C4-2B (cell line): ENCODE data around the gene UCHL1.

Experiments used
- H3K27ac ChIP-seq: fragments of 450-650 bp; 2 replicates; pipeline ENCODE4 v1.5.1; 2017
- CTCF ChIP-seq: fragments of 450-650 bp; conservative IDR thresholded peaks from 2 replicates; pipeline ENCODE4 v1.5.1; 2017; ENCODE audit warnings: mild to moderate bottlenecking
- ZFX ChIP-seq: fragments of 450-650 bp; IDR thresholded peaks from 2 replicates; pipeline ENCODE4 v1.6.1; 2017

UCHL1 gene

DNA sequence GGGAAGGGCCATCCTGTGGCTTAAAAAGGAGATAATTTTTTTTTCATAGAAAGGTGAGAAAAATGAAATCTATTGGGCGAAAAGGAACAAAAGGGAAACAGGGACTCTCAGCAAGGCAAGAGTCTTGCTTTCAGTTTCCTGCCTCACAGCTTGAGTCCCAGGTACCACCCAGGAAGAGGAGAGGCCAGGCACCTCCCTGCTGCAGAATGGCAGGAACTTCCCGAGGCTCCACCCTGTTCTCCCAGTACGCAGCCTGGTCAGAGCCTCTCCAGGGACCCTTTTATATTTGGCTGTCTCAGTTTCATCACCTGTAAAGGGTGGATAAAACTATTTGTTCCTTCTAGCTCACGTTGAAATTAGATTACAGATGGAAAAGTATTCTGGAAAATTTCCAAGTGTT is 33.8 kb downstream of the UCHL1 start:
- no peak for TF ChIP-seq CTCF
- TF ChIP-seq ZFX = no peak
- no peak overlapping the region for H3K27ac ChIP-seq

DNA sequence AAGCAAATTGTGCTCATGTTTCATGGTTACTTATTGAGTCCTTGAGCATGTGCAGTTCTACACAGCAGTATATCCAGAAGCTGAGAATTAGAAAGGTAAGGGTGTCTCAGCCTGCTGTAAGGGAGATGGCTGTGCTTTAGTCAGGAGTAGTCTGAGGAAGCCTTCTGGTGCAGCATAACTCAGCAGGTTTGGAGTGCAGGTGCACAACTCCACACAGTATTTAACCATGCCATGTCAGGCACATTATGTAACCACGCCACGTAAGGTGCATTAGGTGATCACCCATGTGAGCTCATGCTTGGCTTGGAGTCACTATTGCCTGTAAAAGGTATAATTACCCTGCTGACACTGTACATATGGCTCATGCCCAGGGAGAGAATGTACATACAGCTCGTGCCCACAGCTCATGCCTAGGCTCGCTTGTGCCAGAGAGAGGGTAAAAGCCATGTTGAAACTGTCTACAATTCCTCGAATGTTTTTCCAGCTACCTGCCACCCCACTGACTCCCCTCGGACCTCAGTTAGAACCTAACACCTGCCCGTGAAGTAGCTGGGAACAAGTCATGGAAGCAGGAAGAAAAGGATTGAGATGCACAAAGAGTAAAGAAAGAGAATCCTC is 37.8 kb downstream of the UCHL1 start:
- no peak overlapping the region for H3K27ac ChIP-seq
- TF ChIP-seq CTCF (no peak), ZFX (no peak)

GRCh38 chr4:41296995-41297394 is 40.3 kb downstream of the UCHL1 start:
- H3K27ac ChIP-seq = no peak overlapping the region
- TF ChIP-seq ZFX = no peak

DNA sequence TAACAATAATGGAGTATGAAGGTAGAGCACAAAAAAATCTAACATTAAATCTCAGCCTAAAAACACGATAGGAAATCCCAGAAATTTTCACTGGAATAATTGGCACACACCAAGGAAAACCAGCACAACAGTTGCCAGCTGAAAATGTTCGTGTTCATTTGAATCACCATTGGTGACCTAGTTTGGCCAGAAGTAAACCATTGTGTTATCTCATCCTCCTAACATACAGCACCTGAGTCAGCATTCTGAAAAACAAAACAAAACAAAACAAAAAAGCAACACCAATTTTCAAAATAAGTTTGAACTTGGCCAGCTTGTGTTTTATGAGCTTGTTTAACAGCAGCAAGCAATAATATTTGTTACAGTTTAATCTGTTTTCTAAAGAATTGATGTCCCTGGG is 41.1 kb downstream of the UCHL1 start:
- H3K27ac ChIP-seq = no peak overlapping the region
- TF ChIP-seq ZFX (no peak), CTCF (no peak)

DNA sequence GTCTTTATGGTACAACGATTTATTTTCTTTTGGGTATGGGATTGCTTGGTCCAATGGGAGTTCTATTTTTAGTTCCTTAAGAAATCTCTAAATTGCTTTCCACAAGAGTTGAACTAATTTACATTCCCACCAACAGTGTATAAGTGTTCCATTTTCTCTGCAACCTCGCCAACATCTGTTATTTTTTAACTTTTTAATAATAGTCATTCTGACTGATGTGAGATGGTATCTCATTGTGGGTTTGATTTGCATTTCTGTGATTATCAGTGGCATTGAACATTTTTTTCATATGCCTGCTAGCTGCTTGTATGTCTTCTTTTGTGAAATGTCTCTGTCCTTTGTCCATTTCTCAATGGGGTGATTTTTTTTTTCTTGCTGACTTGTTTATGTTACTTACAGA is 42.8 kb downstream of the UCHL1 start:
- no peak overlapping the region for H3K27ac ChIP-seq
- TF ChIP-seq ZFX (no peak), CTCF (no peak)

GRCh38 chr4:41301137-41301536 is 44.4 kb downstream of the UCHL1 start:
- no peak overlapping the region for H3K27ac ChIP-seq
- no peak for TF ChIP-seq ZFX
- no peak for TF ChIP-seq CTCF

GRCh38 chr4:41303372-41304118 is 46.8 kb downstream of the UCHL1 start:
- TF ChIP-seq ZFX = no peak
- TF ChIP-seq CTCF = no peak
- H3K27ac ChIP-seq = no peak overlapping the region

DNA sequence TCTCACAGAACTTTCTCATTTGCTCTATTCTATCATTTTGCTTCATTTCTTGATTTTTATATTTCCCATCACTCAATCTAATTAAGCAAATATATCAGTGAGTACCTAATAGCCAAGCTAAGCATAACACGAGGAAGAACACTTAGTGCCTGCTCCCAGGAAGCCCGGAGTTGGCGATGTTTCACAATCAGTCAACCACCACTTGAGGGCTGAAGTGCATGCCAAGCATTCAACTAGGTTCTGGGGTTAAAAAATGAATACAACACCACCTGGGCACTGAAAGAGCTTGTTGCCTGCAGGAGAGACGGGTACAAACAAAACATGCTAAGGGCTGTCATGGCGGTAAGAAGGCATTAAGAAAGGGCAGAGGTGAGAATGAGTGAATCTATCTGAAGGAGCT is 47.5 kb downstream of the UCHL1 start:
- TF ChIP-seq CTCF = no peak
- no peak for TF ChIP-seq ZFX

More for the DNA sequence above, 47.5 kb downstream of the UCHL1 start:
- no peak overlapping the region for H3K27ac ChIP-seq
